Liver (tissue), 3 donors: Measurements from ENCODE around the gene CHRD.

ENCODE experiments used
- RAD21 ChIP-seq, 2 donors: IDR thresholded peaks; 2 replicates each; pipeline ENCODE4 v1.6.1; 2016; ENCODE audit warnings: antibody characterized with exemption in 2 of 2, mild to moderate bottlenecking in 2 of 2
- REST ChIP-seq: IDR thresholded peaks from 2 replicates; pipeline ENCODE4 v1.6.1; 2016; ENCODE audit warnings: antibody characterized with exemption, mild to moderate bottlenecking
- SP1 ChIP-seq: IDR thresholded peaks from 2 replicates; pipeline ENCODE4 v1.6.1; 2018; ENCODE audit warnings: antibody characterized with exemption, mild to moderate bottlenecking
- TAF1 ChIP-seq: conservative IDR thresholded peaks from 2 replicates; pipeline ENCODE4 v1.6.1; 2016; ENCODE audit warnings: antibody characterized with exemption, mild to moderate bottlenecking
- YY1 ChIP-seq: IDR thresholded peaks from 2 replicates; pipeline ENCODE4 v1.6.1; 2016; ENCODE audit warnings: antibody characterized with exemption, mild to moderate bottlenecking
- TF ChIP-seq, protein P1 (sequence below): fragments of 150-350 bp; IDR thresholded peaks from 2 replicates; pipeline ENCODE4 v1.5.1; 2017; ENCODE audit warnings: improper control_type of control experiment, low read depth, low read length; ENCODE audit not compliant: missing input control
- TF ChIP-seq, protein P2 (sequence below): IDR thresholded peaks from 2 replicates; pipeline ENCODE4 v1.6.1; 2016; ENCODE audit warnings: antibody characterized with exemption
- donor health status: healthy.
- donor health status: healthy.

GRCh38 chr3:184336547-184337398 is 43.1 kb upstream of the CHRD start:
- TF ChIP-seq, protein P1, sequence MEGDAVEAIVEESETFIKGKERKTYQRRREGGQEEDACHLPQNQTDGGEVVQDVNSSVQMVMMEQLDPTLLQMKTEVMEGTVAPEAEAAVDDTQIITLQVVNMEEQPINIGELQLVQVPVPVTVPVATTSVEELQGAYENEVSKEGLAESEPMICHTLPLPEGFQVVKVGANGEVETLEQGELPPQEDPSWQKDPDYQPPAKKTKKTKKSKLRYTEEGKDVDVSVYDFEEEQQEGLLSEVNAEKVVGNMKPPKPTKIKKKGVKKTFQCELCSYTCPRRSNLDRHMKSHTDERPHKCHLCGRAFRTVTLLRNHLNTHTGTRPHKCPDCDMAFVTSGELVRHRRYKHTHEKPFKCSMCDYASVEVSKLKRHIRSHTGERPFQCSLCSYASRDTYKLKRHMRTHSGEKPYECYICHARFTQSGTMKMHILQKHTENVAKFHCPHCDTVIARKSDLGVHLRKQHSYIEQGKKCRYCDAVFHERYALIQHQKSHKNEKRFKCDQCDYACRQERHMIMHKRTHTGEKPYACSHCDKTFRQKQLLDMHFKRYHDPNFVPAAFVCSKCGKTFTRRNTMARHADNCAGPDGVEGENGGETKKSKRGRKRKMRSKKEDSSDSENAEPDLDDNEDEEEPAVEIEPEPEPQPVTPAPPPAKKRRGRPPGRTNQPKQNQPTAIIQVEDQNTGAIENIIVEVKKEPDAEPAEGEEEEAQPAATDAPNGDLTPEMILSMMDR = no peak
- TF ChIP-seq SP1 (no peak), TAF1 (no peak), REST (no peak), YY1 (no peak), RAD21 (IDR thresholded peaks at IDR 0.05) (no peak)
- TF ChIP-seq, protein P2, sequence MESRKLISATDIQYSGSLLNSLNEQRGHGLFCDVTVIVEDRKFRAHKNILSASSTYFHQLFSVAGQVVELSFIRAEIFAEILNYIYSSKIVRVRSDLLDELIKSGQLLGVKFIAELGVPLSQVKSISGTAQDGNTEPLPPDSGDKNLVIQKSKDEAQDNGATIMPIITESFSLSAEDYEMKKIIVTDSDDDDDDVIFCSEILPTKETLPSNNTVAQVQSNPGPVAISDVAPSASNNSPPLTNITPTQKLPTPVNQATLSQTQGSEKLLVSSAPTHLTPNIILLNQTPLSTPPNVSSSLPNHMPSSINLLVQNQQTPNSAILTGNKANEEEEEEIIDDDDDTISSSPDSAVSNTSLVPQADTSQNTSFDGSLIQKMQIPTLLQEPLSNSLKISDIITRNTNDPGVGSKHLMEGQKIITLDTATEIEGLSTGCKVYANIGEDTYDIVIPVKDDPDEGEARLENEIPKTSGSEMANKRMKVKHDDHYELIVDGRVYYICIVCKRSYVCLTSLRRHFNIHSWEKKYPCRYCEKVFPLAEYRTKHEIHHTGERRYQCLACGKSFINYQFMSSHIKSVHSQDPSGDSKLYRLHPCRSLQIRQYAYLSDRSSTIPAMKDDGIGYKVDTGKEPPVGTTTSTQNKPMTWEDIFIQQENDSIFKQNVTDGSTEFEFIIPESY = no peak
